Measurements from ENCODE around the gene SLIT1.

The SLIT1 gene

DNA sequence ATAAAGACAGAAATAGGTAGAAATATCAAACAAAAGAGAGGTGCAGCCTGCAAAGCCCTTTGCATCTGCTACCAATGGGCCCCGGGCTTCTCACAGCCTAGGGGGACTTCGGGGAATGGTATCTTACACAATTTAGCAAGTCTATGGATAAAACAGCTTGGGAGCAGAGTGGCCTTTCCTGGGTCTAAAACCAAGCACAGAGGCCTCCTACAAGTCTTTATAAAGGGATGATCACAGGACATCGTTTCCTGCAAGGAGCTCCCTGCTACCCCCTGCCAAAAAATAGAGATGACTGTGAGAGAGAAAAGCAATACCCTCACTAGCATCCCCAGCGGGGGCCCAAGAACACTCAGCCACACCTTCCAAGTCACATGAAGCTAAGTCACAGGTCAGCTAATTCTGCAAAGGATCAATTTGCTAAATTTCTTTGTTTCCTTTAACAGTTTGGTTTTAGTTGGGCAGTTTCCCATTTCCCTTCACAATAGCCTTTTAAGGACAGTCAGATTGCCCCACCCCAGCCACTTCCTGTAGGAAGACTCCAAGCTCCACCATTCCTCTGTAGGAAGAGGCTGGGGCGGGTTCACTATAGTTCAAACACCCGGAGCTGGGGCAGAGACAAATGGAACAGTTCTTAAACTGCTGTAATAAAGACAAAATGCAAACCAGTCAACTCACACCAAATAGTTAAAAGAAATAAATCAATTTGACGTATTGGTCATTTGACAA, 105.5 kb downstream of the SLIT1 start:
- no peak for DNase-seq (ENCODE audit: low spot score)

- no peak for DNase-seq (ENCODE audit: low spot score)
Observed at GRCh38 chr10:97079448-97079847, 106.3 kb downstream of the SLIT1 start.

GRCh38 chr10:97078938-97079445, 106.8 kb downstream of the SLIT1 start:
- no peak for DNase-seq (ENCODE audit: low spot score)

GRCh38 chr10:97078261-97078937, 107.4 kb downstream of the SLIT1 start:
- DNase-seq (ENCODE audit: low spot score), result no peak

DNA sequence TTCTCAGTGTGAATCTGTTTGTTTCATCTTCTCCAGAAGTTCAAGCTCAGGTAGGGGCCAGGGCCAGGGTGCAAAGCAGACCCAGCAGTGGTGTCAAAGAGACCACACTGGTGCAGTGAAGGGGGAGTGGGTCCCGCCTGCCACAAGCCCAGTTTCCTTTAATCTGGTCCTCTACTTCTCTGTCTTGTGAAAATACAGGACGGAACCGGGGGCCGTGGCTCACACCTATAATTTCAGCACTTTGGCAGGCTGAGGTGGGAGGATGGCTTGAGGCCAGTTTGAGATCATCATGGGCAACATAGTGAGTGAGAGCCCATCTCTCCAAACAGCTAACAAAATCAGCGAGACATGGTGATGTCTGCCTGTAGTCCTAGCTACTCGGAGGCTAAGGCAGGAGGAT, 109.0 kb downstream of the SLIT1 start:
- no peak for DNase-seq (ENCODE audit: low spot score)

DNA sequence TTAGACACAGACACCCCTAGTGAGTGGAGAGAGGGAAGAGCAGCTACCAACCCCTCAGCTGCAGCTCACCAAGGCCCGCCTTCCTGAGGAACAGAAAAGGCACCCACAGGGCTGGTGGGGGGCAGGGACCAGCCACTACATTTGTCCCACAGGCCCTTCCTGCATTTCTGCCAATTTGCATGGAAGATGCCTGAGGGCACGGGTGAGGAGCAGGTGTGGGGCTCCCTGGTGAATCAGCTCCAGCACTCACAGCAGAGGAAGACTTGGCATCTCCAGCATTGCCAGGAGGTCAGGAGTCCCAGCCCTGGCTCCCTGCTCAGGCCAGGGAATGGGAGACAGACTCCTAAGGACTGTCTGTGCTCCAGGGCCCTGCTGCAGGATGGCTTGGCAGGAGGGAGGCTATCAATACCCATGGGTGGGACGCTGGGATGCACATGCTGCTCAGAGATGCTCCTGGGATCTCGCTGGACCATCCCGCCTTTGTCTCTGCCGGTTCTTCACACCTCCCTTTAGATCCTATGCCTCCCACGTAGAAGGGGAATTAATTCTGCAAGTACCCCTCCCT, 109.7 kb downstream of the SLIT1 start:
- no peak for DNase-seq (ENCODE audit: low spot score)

- no peak for DNase-seq (ENCODE audit: low spot score)
Observed at GRCh38 chr10:97075421-97075820, 110.3 kb downstream of the SLIT1 start.

GRCh38 chr10:97074256-97075145, 111.3 kb downstream of the SLIT1 start:
- no peak for DNase-seq (ENCODE audit: low spot score)

GRCh38 chr10:97072851-97073665, 112.7 kb downstream of the SLIT1 start:
- DNase-seq (ENCODE audit: low spot score), result peak; percentile 70

DNA sequence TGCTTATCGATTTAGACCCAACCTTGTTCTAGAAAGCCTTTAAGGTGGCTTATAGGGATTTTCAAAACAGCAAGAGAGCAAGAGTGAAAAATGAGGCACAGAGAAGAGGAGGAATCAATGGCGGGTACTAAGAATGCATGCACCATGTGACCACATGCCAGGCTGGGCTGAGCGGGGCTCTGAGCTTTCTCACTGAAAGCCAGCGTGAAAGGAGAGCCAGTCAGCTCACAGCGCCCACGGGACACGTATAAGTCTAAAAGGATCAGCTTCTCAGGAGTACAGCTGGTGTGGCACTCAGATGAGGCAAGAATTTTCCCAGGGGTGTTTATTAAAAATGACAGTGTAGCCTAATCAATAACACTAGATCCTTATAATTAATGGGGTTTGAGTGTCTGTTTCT, 114.3 kb downstream of the SLIT1 start:
- DNase-seq (ENCODE audit: low spot score), result no peak

DNA sequence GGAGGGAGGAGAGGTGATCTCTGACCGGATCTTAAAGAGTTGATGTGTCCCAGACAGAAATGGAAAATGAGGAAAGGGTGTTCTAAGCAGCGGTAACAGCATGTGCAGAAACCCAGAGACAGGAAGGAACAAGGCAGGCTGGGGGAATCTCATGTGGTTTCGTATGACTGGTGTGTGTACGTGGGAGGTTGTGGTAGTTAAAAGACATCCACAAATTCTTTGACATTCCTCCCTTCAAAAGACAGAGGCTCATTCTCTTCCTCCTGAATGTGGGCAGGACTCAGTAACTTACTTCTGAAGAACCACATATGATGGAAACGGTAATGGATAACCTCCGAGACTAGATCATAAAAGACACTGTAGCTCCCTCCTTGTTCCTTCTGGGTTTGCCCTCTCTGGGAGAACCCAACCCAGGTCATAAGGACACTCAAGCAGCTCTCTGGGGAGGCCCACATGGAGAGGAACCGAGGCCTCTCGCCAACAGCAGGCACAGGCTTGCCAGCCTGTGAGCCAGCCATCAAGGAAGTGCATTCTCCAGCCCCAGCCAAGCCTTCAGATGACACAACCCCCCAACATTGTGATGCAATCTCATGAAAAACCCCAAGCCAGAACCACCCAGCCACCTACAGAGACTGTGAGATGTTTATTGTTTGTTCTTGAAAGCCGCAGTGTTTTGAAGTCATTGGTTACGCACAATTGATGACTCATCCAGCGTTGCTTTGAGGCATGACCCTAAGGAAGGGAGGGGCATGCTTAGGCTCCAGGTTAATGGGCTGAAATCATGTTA, 116.0 kb downstream of the SLIT1 start:
- no peak for DNase-seq (ENCODE audit: low spot score)

DNA sequence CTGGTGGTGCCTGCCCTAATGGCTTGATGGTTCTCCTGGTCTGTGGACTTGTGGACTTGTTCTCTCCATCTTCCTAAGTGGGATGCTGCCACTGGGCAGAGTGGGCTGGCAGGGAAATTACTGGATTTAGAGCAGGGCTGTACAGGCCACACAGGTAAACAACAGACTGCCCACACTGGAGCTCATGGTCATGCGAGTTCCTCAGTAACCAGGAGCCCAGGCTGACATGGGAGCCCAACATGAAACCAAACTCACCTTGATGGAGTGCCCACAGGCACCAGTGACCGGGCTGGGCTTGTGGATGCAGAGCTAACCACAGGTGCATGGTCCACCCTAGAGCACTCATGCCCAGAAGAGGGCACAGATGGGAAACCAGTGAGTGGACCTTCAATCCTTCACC, 116.7 kb downstream of the SLIT1 start:
- DNase-seq (ENCODE audit: low spot score), result no peak

GRCh38 chr10:97067716-97068391, 117.9 kb downstream of the SLIT1 start:
- DNase-seq (ENCODE audit: low spot score), result no peak

DNA sequence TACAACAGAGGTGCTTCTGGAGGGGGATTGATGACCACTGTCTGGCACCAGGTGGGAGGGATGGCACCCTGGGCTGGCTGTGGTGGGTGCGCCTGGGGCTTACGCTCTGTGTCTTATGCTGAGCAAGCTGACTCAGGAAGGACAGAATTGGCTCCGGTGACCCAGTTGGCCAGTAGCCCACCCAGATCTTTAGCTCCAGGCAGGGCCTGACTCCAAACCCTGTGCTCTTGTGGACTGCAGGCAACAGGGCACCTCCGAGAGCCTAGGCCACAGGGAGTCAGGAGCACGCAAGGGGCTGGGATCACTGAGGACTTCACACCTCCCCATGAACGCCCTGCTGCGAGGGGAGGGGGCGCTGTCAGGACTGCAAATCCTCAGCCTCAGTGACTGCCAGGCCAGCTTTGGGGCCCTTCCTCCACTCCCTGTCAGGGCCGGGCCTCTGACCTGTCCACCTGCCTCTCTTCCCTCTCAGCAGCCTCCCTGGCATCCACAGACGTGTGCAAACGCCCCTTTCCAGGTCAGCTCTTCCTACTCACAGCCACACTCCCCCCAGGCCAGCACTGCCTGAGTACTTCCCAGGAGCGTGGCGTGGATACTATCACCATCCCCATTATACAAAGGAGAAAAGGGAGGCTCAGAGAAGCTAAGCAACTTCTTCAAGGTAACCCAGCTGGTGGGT, 118.7 kb downstream of the SLIT1 start:
- no peak for DNase-seq (ENCODE audit: low spot score)

DNA sequence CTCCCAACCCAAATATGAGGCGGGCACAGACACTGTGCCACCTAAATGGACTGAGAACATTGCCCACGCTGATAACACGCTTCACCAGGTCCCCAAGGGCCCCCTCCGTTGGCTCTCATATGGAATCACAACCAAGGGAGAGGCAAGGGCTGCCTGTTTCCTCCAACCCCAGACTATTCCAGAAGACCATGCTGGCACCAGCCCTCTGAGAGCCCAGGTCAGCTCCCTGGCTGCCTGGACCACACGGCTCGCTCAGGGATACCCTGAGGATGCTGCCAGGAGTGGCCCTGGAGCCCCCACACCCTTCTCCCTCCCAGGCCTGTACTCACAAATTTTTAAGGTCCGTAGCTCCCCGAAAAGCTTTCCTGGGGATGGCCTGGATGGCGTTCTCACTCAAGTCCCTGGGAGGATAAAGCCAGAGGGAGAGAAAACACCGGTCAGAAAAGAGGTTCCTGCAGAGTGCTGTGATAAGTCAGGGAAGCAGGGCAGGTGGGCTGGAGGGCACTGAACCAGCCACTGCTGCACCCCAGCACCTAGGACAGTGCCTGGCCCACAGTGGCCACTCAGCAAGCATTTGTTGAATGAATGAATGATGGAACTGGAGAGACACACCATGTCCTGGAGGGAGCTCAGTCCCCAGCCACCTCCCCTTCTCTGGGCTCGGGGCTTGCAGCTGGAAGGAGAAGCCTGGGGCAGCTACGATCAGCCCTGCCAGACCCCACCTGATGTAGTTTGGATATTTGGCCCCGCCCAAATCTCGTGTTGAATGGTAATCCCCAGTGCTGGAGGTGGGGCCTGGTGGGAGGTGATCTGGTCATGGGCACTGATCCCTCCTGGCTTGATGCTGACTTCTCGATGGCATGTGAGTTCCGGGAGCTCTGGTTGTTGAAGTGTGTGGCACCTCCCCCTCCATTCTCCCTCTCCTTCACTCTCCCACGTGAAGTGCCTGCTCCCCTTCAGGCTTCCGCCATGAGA, 119.8 kb downstream of the SLIT1 start:
- DNase-seq (ENCODE audit: low spot score), result no peak

- DNase-seq (ENCODE audit: low spot score), result no peak
Observed at GRCh38 chr10:97065128-97065527, 120.6 kb downstream of the SLIT1 start.

DNA sequence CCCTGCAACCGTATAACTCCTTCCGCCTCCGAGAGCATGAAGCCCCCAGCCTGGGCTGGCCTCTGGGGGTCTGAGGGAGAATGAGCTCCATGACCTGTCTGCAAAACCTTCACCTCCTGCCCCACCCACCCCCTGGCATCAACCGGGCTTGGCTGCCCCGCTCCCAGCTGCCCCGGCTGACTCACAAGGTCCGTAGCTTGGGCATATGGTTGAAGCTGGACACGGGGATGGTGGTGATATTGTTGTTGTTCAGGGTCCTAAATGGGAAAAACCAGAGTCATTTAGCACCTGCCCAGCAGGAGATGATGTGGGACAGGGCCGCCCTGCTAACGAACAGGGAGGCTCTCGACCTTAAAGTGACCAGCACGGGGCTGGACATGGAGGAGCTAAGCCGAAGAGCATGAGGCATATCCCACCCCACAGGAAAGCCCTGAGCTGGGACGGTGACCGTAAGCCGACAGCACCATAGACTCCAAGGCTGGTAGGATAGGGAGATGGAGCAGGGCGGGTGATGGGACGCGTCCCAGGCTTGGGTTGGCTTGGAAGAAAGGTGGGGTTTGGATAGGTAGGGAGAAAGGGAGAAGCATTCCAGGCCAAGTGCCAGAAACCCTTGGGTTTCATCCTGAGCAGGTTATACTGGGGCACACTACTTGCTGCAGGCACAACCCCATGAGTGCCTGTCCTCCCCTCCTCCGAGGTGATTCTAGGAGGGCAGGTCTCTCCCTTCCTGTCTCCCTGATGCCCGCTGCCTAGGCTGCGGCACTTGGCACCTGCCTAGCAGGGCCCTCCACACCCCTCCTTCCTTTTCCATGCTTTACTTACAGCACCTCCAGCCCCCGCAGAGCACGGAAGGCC, 121.5 kb downstream of the SLIT1 start:
- DNase-seq (ENCODE audit: low spot score), result no peak
